ENCODE measurements around the gene VIT.

The VIT gene

DNA sequence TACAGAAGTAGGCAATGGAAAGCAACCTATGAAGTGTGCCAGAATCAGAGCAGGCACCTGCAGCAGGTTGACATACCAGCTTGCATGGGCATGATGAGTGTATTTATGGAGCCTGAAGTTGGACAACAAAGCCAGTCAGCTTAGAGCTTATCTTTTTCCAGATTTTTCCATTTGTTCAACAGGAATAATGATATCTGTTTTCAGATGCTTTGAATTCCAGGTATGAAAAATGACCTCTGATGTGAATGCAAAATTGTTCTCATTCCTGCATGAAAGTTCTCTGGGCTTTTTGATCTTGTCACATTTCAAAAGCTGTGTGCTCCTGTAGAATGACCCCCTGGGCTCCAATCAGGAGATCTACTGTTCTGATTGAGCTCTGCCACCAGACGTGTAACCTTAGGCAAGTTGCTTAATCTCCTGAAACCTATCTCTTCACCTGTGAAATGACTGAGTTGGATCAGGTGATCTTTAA lies 38.2 kb upstream of the VIT start:
- TF ChIP-seq, protein P1, sequence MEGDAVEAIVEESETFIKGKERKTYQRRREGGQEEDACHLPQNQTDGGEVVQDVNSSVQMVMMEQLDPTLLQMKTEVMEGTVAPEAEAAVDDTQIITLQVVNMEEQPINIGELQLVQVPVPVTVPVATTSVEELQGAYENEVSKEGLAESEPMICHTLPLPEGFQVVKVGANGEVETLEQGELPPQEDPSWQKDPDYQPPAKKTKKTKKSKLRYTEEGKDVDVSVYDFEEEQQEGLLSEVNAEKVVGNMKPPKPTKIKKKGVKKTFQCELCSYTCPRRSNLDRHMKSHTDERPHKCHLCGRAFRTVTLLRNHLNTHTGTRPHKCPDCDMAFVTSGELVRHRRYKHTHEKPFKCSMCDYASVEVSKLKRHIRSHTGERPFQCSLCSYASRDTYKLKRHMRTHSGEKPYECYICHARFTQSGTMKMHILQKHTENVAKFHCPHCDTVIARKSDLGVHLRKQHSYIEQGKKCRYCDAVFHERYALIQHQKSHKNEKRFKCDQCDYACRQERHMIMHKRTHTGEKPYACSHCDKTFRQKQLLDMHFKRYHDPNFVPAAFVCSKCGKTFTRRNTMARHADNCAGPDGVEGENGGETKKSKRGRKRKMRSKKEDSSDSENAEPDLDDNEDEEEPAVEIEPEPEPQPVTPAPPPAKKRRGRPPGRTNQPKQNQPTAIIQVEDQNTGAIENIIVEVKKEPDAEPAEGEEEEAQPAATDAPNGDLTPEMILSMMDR (conservative IDR thresholded peaks at IDR 0.05; ENCODE audit: low read depth, low read length) = no peak
- H3K4me3 ChIP-seq (ENCODE audit: low read depth, low read length) = no peak overlapping the region
- no peak for DNase-seq (ENCODE audit: low read depth)

DNA sequence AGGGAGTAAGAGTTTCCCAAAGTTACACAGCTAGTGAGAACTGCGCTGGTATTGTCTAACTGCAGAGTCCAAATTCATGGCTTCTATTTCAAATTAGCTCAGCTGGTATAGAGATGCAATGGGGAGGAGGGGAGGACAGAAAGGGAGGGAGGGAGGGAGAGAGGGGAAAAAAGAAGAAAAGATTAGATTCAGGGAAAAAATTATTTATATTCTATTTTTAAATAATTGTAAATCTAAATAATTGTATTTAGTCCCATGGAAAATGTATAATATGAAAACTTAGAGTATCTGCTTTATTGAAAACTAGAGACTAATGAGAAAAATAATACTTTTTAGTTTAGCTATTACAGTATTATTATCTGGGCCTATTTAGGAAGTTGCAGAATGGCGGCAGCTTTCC lies 37.3 kb upstream of the VIT start:
- DNase-seq (ENCODE audit: low read depth) = no peak
- TF ChIP-seq, protein P1 (conservative IDR thresholded peaks at IDR 0.05; ENCODE audit: low read depth, low read length) = no peak
- no peak overlapping the region for H3K4me3 ChIP-seq (ENCODE audit: low read depth, low read length)

GRCh38 chr2:36659872-36660312 lies 36.6 kb upstream of the VIT start:
- no peak overlapping the region for H3K4me3 ChIP-seq (ENCODE audit: low read depth, low read length)
- TF ChIP-seq, protein P1 (conservative IDR thresholded peaks at IDR 0.05; ENCODE audit: low read depth, low read length) = no peak
- no peak for DNase-seq (ENCODE audit: low read depth)

GRCh38 chr2:36662638-36663037 lies 33.9 kb upstream of the VIT start:
- TF ChIP-seq, protein P1 (conservative IDR thresholded peaks at IDR 0.05; ENCODE audit: low read depth, low read length) = no peak
- no peak for DNase-seq (ENCODE audit: low read depth)
- H3K4me3 ChIP-seq (ENCODE audit: low read depth, low read length) = no peak overlapping the region

- TF ChIP-seq, protein P1 (conservative IDR thresholded peaks at IDR 0.05; ENCODE audit: low read depth, low read length) = no peak
- no peak overlapping the region for H3K4me3 ChIP-seq (ENCODE audit: low read depth, low read length)
- DNase-seq (ENCODE audit: low read depth) = no peak
Measured at GRCh38 chr2:36663295-36663694, 33.2 kb upstream of the VIT start.

- TF ChIP-seq, protein P1 (conservative IDR thresholded peaks at IDR 0.05; ENCODE audit: low read depth, low read length) = peak; percentile 76
- no peak overlapping the region for H3K4me3 ChIP-seq (ENCODE audit: low read depth, low read length)
- DNase-seq (ENCODE audit: low read depth) = peak; percentile 92
Measured at GRCh38 chr2:36663851-36664695, 32.4 kb upstream of the VIT start.

DNA sequence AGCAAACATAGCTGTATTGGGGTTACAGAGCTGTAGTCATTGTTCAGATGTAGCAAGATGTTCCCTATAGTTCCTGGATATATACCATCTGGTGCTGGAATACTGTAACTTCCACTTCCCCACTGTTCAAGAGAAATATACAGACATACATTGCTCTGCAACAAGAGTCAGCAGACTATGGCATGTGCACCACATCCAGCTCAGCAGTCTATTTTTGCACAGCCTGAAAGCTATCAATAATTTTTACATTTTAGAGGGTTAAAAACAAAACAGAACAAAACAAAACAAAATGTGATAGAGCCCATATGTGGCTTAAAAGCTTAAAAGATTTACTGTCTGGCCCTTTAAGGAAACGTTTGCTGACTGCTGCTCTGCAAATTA lies 31.8 kb upstream of the VIT start:
- H3K4me3 ChIP-seq (ENCODE audit: low read depth, low read length) = no peak overlapping the region
- TF ChIP-seq, protein P1 (conservative IDR thresholded peaks at IDR 0.05; ENCODE audit: low read depth, low read length) = no peak
- DNase-seq (ENCODE audit: low read depth) = no peak
